ENCODE measurements around the gene PIMREG.
A peak's percentile ranks its signal among the peaks of the same experiment; 100 is the strongest.

Gene PIMREG

DNA sequence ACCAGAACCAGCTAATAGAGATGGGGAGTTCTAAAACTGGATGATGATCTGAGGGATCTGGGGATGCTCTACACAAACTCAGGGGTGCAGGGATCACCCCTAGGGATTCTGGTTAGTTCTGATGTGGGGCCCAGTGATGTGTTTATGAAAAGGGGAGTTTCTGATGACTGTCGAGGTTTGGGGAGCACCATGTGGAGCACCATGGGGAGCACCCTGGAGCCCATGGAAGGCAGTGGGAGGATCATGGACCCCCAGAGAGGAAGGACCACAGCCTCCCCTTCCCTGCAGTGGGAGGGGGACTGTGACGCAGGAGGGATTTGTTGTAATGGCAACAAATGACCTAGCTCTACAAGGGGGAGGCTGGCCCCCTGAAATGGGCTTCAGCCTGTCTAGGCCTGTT lies 18.4 kb downstream of the PIMREG start:
- DNase-seq, result no peak

DNA sequence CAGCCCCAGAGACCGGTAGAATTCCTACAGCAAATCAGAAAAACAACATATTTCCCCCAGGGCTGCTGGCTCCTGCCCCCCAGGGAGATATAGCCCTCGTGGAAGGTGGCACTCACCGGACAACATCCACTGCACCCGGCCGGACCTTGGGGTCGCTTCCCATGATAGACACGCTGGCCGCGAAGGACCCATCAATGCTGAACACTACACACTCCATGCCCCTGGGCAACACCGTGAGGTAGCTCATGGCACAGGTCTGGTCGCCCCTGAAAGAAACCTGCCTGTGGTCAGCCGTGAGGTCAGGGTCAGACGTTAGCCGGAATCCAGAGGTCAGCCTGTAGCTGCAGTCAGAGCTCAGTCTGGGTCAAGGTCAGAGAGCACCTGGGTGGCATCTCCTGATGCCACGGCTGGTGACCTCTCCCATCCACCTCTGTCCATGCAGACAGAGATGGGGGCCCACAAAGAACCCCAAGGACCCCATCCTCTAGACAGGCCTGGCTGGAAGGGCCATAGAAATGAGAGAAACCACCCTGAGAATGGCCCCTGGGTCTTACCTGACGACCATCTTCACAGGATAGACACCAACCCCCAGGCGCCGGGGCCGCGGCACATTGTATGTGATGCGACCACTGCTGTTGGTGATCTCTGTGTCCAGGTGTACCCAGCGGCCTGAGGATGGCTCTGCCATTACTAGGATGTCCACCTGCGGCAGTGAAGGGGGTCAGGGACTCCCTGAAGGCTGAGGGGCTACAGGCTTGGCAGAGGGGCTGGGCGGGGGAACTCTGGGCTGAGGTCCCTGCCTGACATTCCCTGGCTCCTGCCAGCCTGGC lies 19.6 kb downstream of the PIMREG start:
- DNase-seq, result no peak

DNA sequence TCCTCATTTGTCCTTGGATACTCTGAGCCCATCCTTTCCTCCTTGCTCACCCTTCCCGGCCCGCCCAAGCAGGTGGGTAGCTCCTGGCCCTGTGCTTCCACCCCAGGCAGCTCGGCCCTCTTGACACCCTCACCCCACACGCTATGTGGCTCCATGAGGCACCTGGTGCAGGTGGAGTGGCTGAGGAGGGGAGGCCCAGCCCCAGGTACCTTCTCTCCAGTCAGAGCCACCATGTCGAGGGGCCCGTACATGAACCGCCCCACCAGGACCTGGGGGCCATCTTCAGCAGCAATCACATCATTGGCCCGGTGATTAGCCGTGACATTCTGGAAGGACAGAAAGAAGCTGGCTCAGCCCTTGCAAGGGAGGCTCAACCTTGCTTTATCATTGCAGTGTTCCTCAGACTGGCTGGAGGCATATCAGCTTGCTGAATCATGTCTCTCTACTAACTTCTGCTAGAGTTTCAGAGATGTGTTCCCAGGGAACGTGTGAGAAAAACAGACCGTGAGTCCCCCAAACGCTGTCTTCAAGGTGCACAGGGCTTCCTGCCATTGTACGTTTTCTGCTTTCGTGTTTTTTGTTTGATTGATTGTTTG lies 20.3 kb downstream of the PIMREG start:
- no peak for DNase-seq

DNA sequence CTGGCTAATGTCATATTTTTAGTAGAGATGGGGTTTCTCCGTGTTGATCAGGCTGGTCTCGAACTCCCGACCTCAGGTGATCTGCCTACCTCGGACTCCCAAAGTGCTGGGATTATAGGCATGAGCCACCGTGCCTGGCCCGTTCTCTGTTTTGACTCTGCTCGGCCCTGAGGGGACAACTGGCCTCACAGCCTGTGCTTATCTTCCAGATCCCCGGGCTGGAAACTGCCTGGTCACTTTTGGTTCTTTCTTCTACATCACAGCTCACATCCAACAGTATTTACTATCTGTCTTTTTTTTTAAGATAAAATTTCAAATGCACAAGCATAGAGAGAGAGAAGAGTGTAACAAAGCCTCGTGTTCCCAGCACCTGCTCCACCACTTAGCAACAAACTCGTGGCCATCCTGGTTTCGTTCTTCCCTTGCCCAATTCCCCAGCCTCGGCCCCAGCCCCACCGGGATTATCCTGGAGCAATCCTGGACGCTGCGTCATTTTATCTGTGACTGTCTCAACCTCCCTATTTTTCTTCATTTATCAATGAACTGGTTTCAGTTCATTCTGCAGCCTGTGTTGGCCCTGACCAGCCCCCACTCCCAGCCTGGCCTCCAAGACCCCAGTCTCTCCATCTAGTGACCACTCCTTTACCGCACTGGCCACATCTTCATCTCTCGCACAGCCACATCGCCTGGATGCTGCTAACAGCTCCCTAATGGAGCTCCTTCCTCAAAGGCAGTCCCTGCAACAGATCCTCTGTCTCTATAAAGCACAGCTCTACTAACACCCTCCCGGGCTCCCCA lies 21.1 kb downstream of the PIMREG start:
- no peak for DNase-seq

DNA sequence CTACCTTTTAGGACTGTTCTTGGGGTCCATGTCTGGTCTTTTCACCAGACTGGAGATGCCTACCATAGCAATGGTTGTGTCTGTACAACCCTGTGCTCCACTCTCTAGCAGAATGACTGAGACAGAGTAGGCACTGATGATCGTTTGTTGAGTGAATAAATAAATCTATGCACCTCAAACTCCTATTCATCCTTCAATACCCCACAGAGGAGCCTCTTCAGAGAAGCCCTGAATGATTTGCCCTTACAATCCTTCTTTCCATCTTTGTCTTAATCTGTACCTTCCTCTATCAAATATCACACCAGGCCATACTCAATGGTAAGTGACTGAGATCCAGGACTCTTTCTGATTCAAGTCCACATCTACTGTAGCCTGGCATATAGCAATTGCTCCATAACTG lies 23.3 kb downstream of the PIMREG start:
- no peak for DNase-seq

DNA sequence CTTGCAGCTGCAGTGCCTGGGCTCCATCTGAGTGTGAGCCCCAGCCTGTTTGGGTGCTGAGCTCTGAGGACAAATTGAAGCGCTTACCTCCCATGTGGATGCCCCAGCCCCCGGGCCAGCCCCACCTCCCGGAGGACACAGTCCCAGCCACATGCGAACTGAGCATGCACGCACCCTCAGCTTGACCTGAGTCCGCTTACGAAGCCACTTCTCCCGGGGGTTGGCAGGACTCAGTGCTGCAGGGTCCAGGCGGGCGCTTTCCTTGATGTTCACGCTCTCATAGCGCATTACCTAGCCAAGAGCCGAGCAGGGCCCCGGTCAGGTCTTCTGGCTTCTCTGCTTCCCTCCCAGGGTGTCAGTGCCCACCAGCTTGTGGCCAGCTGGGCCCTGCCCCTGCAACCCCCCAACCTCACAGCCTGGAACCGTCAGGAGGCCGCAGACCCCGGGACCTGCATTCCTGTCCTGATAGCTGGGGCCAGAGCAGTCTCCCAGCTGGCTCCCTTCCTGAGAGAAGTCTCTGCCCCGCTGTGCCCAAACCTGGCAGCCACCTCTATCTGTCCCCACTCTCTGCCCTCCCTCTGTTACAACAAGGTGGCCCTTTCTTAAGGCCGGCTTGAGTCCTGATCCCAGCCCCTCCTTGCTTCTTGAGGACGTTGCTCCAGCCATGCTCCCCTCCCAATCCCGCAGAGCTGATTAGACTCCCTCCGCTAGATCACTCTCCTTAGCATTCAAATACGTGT lies 24.0 kb downstream of the PIMREG start:
- DNase-seq, result no peak

DNA sequence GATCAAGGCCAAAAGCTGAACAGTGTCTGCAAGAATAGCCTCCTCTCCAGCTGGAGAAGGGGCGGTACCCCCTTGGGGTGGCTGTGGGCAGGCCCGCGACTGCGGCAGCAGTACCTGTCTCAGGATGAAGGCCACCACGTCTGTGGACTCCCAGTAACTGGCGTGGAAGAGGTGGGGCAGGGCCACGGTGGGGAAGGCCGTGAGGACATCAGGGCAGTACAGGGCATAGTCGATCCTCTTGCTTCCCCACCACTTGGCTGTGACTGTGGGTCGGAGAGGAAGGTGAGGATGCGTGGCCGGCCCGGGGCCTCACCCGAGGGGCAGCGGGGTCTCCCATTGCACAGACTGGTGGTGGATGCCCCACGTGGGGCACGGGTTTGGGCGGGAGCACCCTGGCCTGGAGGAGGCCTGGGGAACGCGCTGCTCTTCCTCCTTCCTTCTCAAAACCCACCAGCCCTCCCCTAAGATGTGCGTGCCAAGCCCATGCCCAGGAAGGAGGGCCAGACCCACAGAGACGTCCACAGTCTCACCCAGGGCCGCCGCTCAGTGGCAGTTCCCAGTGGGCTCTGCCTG lies 26.0 kb downstream of the PIMREG start:
- DNase-seq, result no peak

DNA sequence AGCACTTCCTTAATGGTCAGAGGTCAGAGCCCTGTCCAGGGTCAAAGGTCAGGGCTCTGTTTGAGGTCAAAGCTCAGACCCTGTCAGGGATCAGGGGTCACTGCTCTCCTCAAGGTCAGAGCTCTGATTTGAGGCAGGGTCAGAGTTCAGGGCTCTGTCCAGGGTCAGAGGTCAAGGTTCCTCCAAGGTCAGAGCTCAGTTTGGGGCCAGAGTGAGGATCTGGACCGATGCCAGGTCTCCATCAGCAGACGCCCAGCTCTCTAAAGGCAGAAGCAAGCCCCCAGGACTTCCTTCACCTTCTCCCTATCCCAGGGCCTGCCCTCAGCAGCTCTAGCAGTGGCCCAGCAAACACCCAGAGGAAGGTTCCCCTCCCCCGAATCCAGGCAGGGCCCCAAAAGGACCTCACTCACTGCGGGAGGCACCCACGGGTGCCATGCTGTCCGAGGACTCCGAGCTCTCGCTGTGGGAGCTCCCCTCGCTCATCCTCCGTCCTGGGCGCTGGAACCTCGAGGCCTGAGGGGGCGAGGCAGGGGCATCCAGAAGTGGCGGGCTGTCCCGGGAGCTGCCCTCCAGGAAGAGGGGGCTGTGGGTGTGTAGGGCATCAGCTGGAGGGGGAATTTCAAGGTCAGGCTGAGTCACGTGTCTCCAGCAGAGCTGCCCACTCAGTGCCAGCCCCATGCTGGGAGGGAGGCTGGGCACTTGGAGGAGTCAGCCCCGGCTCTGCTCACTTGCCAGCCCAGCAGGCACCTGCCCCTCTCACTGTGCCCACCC lies 26.7 kb downstream of the PIMREG start:
- no peak for DNase-seq

DNA sequence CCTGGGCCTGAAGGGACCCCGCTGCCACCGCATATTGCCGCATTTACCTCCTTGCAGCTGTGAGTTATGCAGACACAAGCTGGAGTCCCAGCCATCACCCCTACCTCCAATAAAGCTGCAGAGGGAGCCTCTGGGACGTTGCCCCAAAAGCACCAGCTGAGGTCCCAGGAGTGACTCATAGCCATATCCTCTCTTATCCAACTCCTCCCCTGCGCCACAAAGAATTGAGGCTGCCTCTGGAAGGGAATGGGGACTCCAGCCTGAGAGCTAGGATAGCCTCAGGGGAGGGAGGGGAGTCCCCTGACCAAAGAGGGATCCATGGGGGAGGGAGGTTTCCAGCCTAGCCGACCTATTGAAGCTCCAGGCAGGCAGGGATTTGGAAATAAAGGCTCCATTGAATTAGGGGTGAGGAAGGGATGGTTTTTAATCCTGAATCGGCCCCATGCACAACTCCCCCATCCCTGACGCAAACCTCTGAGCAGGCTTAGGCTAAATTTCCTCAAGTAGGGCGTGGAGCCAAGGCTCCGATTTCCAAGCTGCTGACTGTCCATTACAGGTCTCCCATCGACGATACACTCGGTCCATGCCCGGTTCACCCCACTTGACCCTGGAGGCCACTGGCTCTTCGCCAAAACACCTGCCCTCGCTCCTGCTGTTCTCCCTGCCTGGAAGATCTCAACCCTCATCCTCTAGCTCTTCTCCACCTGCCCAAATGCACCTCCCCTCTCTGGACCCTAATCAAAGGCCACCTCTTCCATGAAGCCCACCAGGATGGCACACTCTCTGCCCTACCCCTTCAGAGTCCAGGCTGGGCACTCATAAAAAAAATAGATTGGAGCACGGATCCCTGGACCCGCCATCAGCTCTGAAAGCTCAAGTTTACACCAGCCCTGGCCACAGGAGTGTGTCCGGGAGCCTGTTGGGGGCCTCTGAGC lies 27.5 kb downstream of the PIMREG start:
- DNase-seq, result no peak

DNA sequence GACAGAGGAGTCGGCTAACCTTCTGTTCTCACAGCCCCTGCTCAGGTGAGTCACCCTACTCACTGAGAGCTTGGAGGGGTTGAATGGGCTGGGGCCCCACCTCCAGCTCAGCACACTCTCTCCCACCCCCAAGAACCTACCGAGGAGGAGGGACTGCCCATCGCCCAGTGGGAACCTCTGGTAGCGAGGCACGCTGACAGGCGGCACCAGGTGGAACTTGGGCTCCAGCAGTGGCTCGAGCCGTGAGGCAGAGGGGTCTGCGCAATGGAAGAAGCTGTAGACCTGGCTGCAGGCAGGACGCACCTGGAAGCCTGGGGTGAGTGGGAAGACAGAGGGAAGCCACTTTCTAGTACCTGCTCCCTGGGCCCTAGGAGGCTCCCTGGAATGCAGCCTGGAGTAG lies 28.3 kb downstream of the PIMREG start:
- no peak for DNase-seq

DNA sequence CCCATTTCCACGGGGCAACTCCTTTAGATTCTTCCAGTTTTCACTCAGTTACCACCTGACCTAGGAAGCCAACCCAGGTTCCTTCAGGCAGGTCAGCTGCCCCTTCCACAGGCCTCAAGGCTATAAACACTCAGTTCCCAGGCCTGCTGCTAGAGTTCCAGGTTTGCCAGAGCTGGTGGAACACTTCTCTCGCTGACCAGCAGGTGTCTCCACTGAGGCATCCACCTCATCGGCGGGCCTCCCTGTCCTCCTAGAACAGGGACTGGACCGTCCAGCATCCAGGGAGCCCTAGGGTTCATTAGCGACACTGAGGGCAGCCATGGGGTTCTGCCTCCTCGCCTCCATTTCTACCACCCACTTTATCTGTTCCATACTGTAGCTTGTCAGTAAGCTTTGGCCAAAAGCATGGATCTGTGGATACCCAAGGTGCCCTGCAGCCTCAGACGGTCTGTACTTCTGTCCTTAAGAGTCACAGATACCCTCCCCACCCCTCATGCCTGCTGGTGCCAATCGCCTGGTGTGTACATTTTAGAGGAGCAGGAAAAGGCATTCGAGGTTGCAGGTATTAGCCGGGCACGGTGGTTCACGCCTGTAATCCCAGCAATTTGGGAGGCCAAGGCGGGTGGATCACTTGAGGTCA lies 29.0 kb downstream of the PIMREG start:
- peak; percentile 74 for DNase-seq

DNA sequence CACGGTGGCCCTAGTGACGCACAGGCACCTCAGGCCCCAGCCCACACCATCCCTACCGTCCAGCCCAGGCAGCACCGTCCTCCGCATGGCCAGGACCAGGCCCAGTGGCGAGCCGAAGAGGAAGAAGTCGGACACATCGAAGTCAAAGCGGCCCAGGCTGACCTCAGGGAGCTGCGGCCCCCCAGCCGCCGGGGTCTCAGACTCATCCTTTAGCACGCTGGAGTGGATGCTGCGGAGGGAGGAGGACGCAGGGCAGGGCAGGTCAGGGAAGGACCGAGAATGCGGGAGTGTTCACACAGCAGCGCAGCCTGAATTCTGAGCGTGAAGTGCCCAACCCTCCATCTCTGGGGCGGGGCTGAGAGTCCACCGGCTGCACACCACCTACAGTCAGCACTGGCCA lies 30.1 kb downstream of the PIMREG start:
- DNase-seq, result no peak

DNA sequence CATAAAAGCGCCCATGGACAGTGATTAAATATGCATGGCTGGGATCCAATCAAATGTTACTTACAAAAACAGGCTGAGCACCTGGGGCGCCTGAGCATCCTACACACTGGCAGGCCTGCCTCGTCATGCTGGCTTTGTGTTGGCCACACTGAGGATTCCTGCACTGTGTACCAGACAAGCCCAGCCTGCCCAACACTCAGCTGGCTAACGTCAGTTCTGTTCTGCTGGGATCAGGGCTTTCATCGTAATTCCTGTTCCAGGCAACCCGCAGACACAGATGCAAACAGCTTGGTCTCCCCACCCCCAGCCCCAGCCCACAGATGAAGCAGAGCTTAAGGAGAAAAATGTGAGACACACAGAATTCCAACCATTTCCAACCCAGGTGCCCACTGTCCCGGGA lies 30.7 kb downstream of the PIMREG start:
- DNase-seq, result no peak

DNA sequence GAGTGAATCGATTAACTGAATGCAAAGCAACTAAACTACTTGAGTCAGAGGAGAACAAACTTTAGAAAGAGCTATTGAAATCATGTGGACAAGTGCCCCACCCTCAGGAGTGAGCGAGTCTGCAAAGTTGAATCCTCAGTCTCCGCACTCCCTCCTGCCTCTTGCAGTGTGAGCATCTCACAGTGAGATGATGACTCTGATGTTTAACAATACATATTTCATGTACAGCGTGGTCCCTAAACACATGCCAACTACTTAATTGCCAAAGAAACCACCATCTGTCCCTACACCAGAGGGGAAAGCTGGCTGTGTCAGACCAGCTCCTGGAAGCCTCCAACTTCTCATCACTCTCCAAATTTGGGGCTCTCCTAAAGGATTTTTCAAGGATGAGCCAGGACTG lies 31.2 kb downstream of the PIMREG start:
- no peak for DNase-seq

DNA sequence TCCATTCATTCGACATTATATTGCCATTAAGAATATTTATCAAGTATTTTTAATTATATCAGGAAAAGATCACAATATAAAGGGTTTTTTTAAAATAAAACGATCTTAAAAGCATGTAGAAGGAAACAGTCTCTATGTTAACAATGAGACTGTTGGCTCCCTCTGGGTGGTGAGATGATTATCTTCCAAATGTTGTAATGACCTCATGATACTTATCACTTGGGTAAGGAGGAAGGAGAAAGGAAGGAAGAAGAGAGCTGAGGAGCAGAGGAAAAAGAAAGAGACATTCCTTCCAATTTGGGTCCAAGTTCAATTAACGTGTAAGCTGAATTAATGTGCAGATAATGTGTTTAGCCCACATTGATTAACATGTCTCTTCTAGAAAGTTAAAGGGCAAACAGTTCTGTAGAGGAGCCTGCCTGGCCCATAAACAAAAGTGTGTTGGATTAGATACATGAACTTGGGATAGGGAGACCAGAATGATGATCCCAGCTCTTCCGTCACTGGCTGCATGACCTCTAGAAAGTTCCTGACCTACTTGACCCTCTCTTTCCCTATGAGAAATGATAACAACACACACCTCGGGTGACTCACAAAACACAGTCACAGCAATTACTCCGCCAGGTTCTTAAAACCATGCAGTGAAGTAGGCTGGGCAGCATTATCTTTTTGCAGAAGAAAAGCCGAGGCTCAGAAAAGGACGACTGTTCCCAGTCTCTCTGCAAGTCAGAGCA lies 32.0 kb downstream of the PIMREG start:
- no peak for DNase-seq

DNA sequence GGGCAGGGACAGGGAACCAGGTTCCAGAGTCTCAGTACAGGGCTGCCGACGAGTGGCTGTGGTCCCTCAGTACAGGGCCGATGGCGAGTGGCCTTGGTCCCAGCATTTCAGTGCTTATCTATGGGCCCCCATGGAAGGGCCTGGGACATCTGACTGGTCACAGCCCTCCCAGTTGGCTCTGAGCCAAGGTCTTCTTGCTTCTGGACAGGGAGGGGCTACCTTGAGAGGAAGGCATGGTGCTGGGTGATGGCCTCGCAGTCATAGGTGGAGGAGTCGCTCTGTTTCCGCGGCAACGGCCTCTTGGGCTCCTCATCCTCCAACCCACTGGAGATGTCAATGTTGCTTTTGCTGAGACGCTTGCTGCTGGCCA lies 32.5 kb downstream of the PIMREG start:
- DNase-seq, result no peak

DNA sequence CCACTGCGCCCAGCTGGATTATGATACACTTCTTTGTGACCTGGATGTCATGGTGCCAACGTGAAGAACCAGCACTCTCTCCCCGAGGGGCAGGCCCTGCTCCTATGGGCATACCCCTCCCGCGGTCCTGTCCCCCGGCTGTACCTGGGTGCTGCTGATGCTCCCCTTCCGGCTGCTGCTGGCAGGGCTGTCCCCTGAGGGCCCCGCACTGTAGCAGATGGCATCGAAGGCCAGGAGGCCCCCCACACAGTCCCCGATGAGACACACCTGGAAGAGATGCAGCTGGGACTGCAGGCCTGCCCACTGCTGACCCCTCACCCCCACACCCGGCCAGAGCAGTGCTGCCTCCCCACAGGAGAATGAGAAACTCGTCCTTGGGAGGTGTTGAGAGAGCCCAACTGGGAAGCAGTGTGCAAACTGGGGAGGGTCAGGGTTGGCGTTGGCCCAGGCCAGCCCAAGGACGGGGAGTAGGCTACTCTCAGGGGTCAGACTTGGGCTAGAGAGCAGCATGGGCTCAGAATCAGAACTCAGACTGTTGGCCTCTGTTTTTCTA lies 33.7 kb downstream of the PIMREG start:
- DNase-seq, result no peak

DNA sequence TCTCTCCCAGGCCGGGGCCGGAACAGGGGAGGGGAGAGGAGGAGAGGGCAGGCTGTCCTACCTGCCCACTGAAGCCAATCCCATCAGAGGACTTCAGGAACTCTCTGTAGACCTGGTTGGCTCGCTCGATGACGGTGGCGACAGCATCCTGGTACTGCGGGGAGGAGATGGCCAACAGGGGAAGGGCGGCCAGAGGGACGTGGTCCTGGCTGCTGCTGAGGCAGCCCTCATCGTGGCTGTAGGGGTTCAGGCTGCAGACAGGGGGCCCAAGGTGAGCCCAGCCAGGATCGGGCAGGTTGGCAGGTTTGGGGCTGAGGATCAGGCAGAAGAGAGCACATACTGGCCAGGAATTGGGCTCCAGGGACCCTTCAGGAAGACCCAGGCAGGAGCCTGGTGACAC lies 34.2 kb downstream of the PIMREG start:
- DNase-seq, result no peak

DNA sequence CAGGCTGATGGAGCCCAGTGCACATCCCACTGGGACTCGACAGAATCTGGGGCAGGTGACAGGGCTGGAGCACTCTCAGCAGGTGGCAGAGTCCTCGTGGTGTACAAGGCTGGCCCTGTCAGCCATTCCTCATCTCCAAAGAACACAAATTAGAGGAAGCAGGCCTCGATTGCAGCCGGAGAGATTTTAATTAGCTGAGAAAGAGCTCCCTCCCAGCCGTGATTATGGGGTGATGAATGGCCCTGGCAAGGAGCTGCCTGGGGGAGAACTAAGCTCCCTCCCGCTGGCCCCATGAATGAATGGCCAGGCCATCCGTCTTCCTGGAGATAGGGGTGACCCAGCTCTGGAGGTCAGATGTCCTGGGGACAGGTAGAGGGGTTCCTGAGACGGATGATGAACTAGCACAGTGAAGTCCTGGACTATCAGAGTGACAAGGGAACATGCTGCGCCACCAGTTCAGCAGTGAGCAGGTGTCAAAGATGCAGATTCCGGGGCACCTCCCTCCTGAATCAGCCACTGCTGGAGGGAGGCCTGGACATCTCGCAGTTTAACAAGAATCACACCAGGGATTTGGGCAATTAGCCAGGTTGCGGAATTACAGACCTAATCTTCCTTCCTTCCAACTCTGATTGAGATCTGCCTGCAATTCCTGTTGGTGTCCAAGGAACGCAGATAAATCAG lies 35.5 kb downstream of the PIMREG start:
- no peak for DNase-seq
